GM12878 (cell line): ENCODE data around the gene C1QTNF12. TPM values are rescaled to one million over a fixed set of nuclear protein-coding genes. Genes with fewer than 3 reads are reported as not detected.

Experiments used
- ATAC-seq: fragments of 200-7000 bp; cut with Tn5 transposase; 3 replicates; pipeline ENCODE4 v1.9.1; 2020; ENCODE audit warnings: mild to moderate bottlenecking, moderate library complexity
- BruUV-seq: library from RNA; stranded (reverse); fragments of 400-500 nt; replicated peaks from 2 replicates; lab custom pipeline; 2021; lab: Mats Ljungman, UMichigan
- CTCF ChIA-PET: fragments of 300-600 bp; sonication (Branson Sonifier 250); formaldehyde crosslinking; extraction: SDS; loops from one replicate; lab custom pipeline; 2021; ENCODE audit warnings: inconsistent platforms; lab: Yijun Ruan, JAX
- POLR2A ChIA-PET: fragments of 350-600 bp; formaldehyde crosslinking; extraction: SDS; loops from one replicate; lab custom pipeline; 2021; ENCODE audit warnings: inconsistent platforms; lab: Charles Lee
- RAD21 ChIA-PET: fragments of 300-600 bp; sonication (Branson Sonifier 250); formaldehyde crosslinking; loops from one replicate; lab custom pipeline; 2023; ENCODE audit warnings: antibody characterized with exemption; ENCODE audit not compliant: unreplicated experiment; lab: Charles Lee
- SMC1A ChIA-PET: fragments of 300-600 bp; sonication (Branson Sonifier 250); formaldehyde crosslinking; loops from one replicate; lab custom pipeline; 2023; ENCODE audit not compliant: unreplicated experiment, uncharacterized antibody; lab: Charles Lee
- DNase-seq: peaks from one replicate; pipeline ENCODE4 v3.0.0-alpha.2; 2011; ENCODE audit warnings: low read depth, low spot score
- FAIRE-seq: peaks from 3 replicates; lab custom pipeline; 2011; peaks lifted over from hg19 to GRCh38; lab: Jason Lieb, UNC
- H2AFZ ChIP-seq: 2 replicates; pipeline ENCODE4 v1.6.0; 2011; ENCODE audit warnings: low read depth, low read length, control low read depth; ENCODE audit not compliant: control insufficient read depth
- H3K27ac ChIP-seq: 2 replicates; pipeline ENCODE4 v1.5.1; 2011; ENCODE audit warnings: control low read depth; ENCODE audit not compliant: control insufficient read depth, insufficient read depth
- H3K27me3 ChIP-seq, 2 experiments: replicated peaks in 1 of 2; 2 replicates each; pipeline versions ENCODE4 v1.6.0 to v1.6.1; 2011; ENCODE audit warnings: low read length in 1 of 2; ENCODE audit not compliant: control insufficient read depth in 2 of 2, insufficient read depth in 2 of 2
- H3K36me3 ChIP-seq, 2 experiments: 2 replicates each; pipeline ENCODE4 v1.5.1; 2011; ENCODE audit warnings: low read length in 1 of 2; ENCODE audit not compliant: control insufficient read depth in 2 of 2, insufficient read depth in 2 of 2
- H3K4me1 ChIP-seq: 2 replicates; pipeline ENCODE4 v1.6.1; 2011; ENCODE audit warnings: mild to moderate bottlenecking, low read length, moderate library complexity, mixed read lengths; ENCODE audit not compliant: control insufficient read depth, insufficient read depth
- H3K4me2 ChIP-seq: 2 replicates; pipeline ENCODE4 v1.6.0; 2011; ENCODE audit warnings: control low read depth; ENCODE audit not compliant: control insufficient read depth, insufficient read depth
- H3K4me3 ChIP-seq: fragments of 200-600 bp; sonication (generic); 2 replicates; pipeline ENCODE4 v1.5.1; 2016
- H3K79me2 ChIP-seq: 2 replicates; pipeline ENCODE4 v1.6.0; 2011; ENCODE audit warnings: low read length; ENCODE audit not compliant: control insufficient read depth, insufficient read depth
- H3K9ac ChIP-seq: 2 replicates; pipeline ENCODE4 v1.8.0; 2011; ENCODE audit warnings: low read length, control low read depth, mixed read lengths; ENCODE audit not compliant: control insufficient read depth, insufficient read depth
- H3K9me3 ChIP-seq: replicated peaks from 3 replicates; pipeline ENCODE4 v1.5.1; 2011; ENCODE audit warnings: mild to moderate bottlenecking, low read length; ENCODE audit not compliant: control insufficient read depth, insufficient read depth
- H4K20me1 ChIP-seq: 2 replicates; pipeline ENCODE4 v1.6.0; 2011; ENCODE audit not compliant: control insufficient read depth, insufficient read depth
- CHD4 ChIP-seq: fragments of 200-600 bp; sonication (generic); IDR thresholded peaks from 2 replicates; pipeline ENCODE4 v1.6.1; 2016; ENCODE audit warnings: mild to moderate bottlenecking
- MTA2 ChIP-seq: fragments of 450-650 bp; IDR thresholded peaks from 2 replicates; pipeline ENCODE4 v1.6.1; 2016; ENCODE audit warnings: low read depth, mild to moderate bottlenecking, moderate library complexity
- MYB ChIP-seq: fragments of 150-350 bp; IDR thresholded peaks from 2 replicates; pipeline ENCODE4 v1.6.1; 2014; ENCODE audit warnings: mild to moderate bottlenecking, low read depth, low read length, borderline replicate concordance
- PML ChIP-seq: IDR thresholded peaks from 2 replicates; pipeline ENCODE4 v1.6.1; 2012; ENCODE audit warnings: low read length, inconsistent platforms
- RELA ChIP-seq: fragments of 450-650 bp; IDR thresholded peaks from 2 replicates; pipeline ENCODE4 v1.8.0; 2014; ENCODE audit warnings: borderline replicate concordance; ENCODE audit not compliant: partially characterized antibody
- RUNX3 ChIP-seq: IDR thresholded peaks from 2 replicates; pipeline ENCODE4 v1.6.1; 2012; ENCODE audit warnings: low read length, inconsistent platforms
- SIN3A ChIP-seq: IDR thresholded peaks from 2 replicates; pipeline ENCODE4 v1.6.1; 2012; ENCODE audit warnings: low read depth, low read length, improper control_type of control experiment
- TAF1 ChIP-seq: IDR thresholded peaks from 2 replicates; pipeline ENCODE4 v1.6.1; 2011; ENCODE audit warnings: mild to moderate bottlenecking, low read depth, low read length, borderline replicate concordance
- WRNIP1 ChIP-seq: IDR thresholded peaks from 2 replicates; pipeline ENCODE4 v1.6.1; 2011; ENCODE audit warnings: low read depth, low read length, improper control_type of control experiment, borderline replicate concordance
- YY1 ChIP-seq: IDR thresholded peaks from 2 replicates; pipeline ENCODE4 v1.6.1; 2011; ENCODE audit warnings: low read depth, mild to moderate bottlenecking, low read length
- whole genome bisulfite sequencing: methylation state at CpG from one replicate; pipeline ENCODE4 v1.1.6; 2016; ENCODE audit warnings: low lambda C conversion rate; ENCODE audit not compliant: insufficient replicate concordance, insufficient coverage; ENCODE audit errors: missing lambda C conversion rate; 5-methylcytosine and 5-hydroxymethylcytosine counted together
- in situ Hi-C: fragments of 300-500 bp; cut with MboI; formaldehyde crosslinking; loops from 9 replicates; pipeline ENCODE4 v1.14.3; 2018; ENCODE audit warnings: mixed read lengths
- intact Hi-C: fragments of 100-400 bp; cut with micrococcal nuclease; formaldehyde crosslinking; loops from one replicate; pipeline ENCODE4 v1.14.2; 2022; ENCODE audit not compliant: unreplicated experiment
- polyA plus RNA-seq, 11 experiments: library from polyadenylated mRNA; depleted of rRNA in 4 of 11; unstranded in 6 of 11; stranded (reverse) in 5 of 11; fragments of >200 nt; fragmentation: Nextera tagmentation in 4 of 11; fragmentation: Illumina TruSeq in 1 of 11; extraction: Ambion mirVana in 4 of 11; extraction: Trizol in 1 of 11; gene quantifications; 1 replicate in 1 of 11; 2 replicates in 10 of 11; pipeline versions ENCODE4 v1.2.1 to v1.2.3, GENCODE V29; 2011 to 2016; ENCODE audit warnings: inconsistent platforms in 2 of 11, missing spikeins in 2 of 11, low read depth in 1 of 11
- total RNA-seq, 4 experiments: library from RNA; depleted of rRNA in 3 of 4; stranded (reverse); fragments of >200 nt in 3 of 4; fragmentation: Illumina TruSeq in 1 of 4; extraction: Trizol in 1 of 4; gene quantifications; 2 replicates each; pipeline versions ENCODE4 v1.2.1 to v1.2.3, GENCODE V29; 2013 to 2021
- TF ChIP-seq, protein P1 (sequence below): IDR thresholded peaks from 2 replicates; pipeline ENCODE4 v1.6.1; 2012; ENCODE audit warnings: low read depth, low read length, improper control_type of control experiment
- TF ChIP-seq, protein P2 (sequence below): fragments of 450-650 bp; IDR thresholded peaks from 2 replicates; pipeline ENCODE4 v1.6.1; 2016; ENCODE audit warnings: mild to moderate bottlenecking
- TF ChIP-seq, protein P3 (sequence below): IDR thresholded peaks from 2 replicates; pipeline ENCODE4 v1.6.1; 2011; ENCODE audit warnings: borderline replicate concordance, low read depth, mild to moderate bottlenecking, moderate library complexity, low read length; ENCODE audit not compliant: insufficient read depth, poor library complexity, severe bottlenecking
- TF ChIP-seq, protein P4 (sequence below): IDR thresholded peaks from 2 replicates; pipeline ENCODE4 v1.6.1; 2012; ENCODE audit warnings: improper control_type of control experiment, low read depth, low read length; ENCODE audit not compliant: insufficient replicate concordance

C1QTNF12 gene
- total and polyA plus RNA-seq, 10 of the 15 experiments (the other 5 are each of a cell fraction or from before 2014, with no cell fraction given): 0.17 to 1.0 (median 0.31) TPM; not detected in 5

DNA sequence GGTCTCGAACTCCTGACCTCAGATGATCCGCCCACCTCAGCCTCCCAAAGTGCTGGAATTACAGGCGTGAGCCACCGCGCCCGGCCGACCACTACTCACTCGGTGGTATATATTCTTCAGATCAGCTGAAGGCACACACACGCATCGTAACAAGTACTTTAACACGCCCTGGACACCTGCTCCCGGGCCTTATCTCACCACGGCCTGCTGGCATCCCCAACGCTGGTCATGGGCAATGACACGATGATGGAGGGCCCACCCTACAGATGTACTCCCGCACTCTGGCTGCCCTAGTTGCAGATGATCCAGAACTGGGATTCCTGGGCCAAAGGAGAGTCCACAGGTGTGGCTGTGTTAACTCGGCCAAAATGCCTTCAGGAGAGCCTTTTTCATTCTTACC is 15.5 kb upstream of the C1QTNF12 start:
- Histone ChIP-seq H3K4me3 (no peak overlapping the region), H3K4me1 (no peaks in the 10 kb centered on the region), H4K20me1 (no peaks in the 10 kb centered on the region), H3K79me2 (no peaks in the 10 kb centered on the region), H3K9ac (no peak overlapping the region), H3K27me3 (no peaks in the 10 kb centered on the region), H3K36me3 (peaks cover 18 to 19% of the 10 kb centered on the region in 2 experiments), H3K27ac (no peak overlapping the region), H3K9me3 (no peaks in the 10 kb centered on the region), H3K4me2 (no peak overlapping the region), H2AFZ (no peak overlapping the region)
- no TSS peak for BruUV-seq
- intact Hi-C loops (no loop called here), in situ Hi-C loops (no loop called here)
- CTCF ChIA-PET: interaction anchor here (1.6 kb wide), 1 partner anchor 12 kb away, joined by 4 read pairs; no protein-coding TSS in a partner anchor
- 98% methylated on average over 17 of the region's 17 CpGs for WGBS
- DNase-seq (no peak), ATAC-seq (no peak), FAIRE-seq (no peak)
- RAD21 ChIA-PET: no interaction called here
- SMC1A ChIA-PET: interaction anchor here (1.7 kb wide), 1 partner anchor 12 kb away, joined by 8 read pairs; no protein-coding TSS in a partner anchor
- POLR2A ChIA-PET: interaction anchor here (0.7 to 1.0 kb wide), 2 partner anchors 12 to 40 kb away, joined by 4 read pairs; no protein-coding TSS in a partner anchor
- TF ChIP-seq TAF1: no peak
- TF ChIP-seq MYB: no peak
- TF ChIP-seq, protein P1, sequence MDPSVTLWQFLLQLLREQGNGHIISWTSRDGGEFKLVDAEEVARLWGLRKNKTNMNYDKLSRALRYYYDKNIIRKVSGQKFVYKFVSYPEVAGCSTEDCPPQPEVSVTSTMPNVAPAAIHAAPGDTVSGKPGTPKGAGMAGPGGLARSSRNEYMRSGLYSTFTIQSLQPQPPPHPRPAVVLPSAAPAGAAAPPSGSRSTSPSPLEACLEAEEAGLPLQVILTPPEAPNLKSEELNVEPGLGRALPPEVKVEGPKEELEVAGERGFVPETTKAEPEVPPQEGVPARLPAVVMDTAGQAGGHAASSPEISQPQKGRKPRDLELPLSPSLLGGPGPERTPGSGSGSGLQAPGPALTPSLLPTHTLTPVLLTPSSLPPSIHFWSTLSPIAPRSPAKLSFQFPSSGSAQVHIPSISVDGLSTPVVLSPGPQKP: no peak
- no peak for TF ChIP-seq SIN3A
- no peak for TF ChIP-seq RELA
- TF ChIP-seq PML: no peak
- TF ChIP-seq, protein P2, sequence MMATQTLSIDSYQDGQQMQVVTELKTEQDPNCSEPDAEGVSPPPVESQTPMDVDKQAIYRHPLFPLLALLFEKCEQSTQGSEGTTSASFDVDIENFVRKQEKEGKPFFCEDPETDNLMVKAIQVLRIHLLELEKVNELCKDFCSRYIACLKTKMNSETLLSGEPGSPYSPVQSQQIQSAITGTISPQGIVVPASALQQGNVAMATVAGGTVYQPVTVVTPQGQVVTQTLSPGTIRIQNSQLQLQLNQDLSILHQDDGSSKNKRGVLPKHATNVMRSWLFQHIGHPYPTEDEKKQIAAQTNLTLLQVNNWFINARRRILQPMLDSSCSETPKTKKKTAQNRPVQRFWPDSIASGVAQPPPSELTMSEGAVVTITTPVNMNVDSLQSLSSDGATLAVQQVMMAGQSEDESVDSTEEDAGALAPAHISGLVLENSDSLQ: no peak
- no peak for TF ChIP-seq WRNIP1
- no peak for TF ChIP-seq RUNX3
- TF ChIP-seq, protein P3, sequence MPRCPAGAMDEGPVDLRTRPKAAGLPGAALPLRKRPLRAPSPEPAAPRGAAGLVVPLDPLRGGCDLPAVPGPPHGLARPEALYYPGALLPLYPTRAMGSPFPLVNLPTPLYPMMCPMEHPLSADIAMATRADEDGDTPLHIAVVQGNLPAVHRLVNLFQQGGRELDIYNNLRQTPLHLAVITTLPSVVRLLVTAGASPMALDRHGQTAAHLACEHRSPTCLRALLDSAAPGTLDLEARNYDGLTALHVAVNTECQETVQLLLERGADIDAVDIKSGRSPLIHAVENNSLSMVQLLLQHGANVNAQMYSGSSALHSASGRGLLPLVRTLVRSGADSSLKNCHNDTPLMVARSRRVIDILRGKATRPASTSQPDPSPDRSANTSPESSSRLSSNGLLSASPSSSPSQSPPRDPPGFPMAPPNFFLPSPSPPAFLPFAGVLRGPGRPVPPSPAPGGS: no peak
- no peak for TF ChIP-seq CHD4
- TF ChIP-seq YY1: no peak
- TF ChIP-seq, protein P4, sequence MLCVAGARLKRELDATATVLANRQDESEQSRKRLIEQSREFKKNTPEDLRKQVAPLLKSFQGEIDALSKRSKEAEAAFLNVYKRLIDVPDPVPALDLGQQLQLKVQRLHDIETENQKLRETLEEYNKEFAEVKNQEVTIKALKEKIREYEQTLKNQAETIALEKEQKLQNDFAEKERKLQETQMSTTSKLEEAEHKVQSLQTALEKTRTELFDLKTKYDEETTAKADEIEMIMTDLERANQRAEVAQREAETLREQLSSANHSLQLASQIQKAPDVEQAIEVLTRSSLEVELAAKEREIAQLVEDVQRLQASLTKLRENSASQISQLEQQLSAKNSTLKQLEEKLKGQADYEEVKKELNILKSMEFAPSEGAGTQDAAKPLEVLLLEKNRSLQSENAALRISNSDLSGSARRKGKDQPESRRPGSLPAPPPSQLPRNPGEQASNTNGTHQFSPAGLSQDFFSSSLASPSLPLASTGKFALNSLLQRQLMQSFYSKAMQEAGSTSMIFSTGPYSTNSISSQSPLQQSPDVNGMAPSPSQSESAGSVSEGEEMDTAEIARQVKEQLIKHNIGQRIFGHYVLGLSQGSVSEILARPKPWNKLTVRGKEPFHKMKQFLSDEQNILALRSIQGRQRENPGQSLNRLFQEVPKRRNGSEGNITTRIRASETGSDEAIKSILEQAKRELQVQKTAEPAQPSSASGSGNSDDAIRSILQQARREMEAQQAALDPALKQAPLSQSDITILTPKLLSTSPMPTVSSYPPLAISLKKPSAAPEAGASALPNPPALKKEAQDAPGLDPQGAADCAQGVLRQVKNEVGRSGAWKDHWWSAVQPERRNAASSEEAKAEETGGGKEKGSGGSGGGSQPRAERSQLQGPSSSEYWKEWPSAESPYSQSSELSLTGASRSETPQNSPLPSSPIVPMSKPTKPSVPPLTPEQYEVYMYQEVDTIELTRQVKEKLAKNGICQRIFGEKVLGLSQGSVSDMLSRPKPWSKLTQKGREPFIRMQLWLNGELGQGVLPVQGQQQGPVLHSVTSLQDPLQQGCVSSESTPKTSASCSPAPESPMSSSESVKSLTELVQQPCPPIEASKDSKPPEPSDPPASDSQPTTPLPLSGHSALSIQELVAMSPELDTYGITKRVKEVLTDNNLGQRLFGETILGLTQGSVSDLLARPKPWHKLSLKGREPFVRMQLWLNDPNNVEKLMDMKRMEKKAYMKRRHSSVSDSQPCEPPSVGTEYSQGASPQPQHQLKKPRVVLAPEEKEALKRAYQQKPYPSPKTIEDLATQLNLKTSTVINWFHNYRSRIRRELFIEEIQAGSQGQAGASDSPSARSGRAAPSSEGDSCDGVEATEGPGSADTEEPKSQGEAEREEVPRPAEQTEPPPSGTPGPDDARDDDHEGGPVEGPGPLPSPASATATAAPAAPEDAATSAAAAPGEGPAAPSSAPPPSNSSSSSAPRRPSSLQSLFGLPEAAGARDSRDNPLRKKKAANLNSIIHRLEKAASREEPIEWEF: no peak
- no peak for TF ChIP-seq MTA2
